ENCODE data around the gene MYO5B.

Gene MYO5B

GRCh38 chr18:49959176-49959575 lies 235.8 kb downstream of the MYO5B start:
- H3K36me3 ChIP-seq (ENCODE audit: control insufficient read depth in 5 of 5, insufficient read depth in 5 of 5, low read length in 5 of 5) = no peaks in the 10 kb centered on the region
- H3K4me3 ChIP-seq (ENCODE audit: low read depth in 1 of 5, low read length in 5 of 5) = no peak overlapping the region
- no peak overlapping the region for H3K27ac ChIP-seq (ENCODE audit: low read depth, low read length)
- no peak overlapping the region for H3K9ac ChIP-seq (ENCODE audit: low read length in 5 of 5)
- H3K9me3 ChIP-seq (ENCODE audit: control insufficient read depth in 5 of 5, low read length in 5 of 5) = no peaks in the 10 kb centered on the region
- H3K27me3 ChIP-seq (ENCODE audit: control insufficient read depth in 5 of 5, insufficient read depth in 4 of 5, low read length in 5 of 5) = peaks cover 0 to 4% (median 0%) of the 10 kb centered on the region in 5 donors
- no peaks in the 10 kb centered on the region for H3K4me1 ChIP-seq (ENCODE audit: control insufficient read depth in 5 of 5, insufficient read depth in 5 of 5, low read length in 5 of 5)

GRCh38 chr18:49955263-49955662 lies 239.7 kb downstream of the MYO5B start:
- H3K9me3 ChIP-seq (ENCODE audit: control insufficient read depth in 5 of 5, low read length in 5 of 5) = no peaks in the 10 kb centered on the region
- H3K9ac ChIP-seq (ENCODE audit: low read length in 5 of 5) = no peak overlapping the region
- peaks cover 0 to 2% (median 0%) of the 10 kb centered on the region in 5 donors for H3K27me3 ChIP-seq (ENCODE audit: control insufficient read depth in 5 of 5, insufficient read depth in 4 of 5, low read length in 5 of 5)
- no peaks in the 10 kb centered on the region for H3K4me1 ChIP-seq (ENCODE audit: control insufficient read depth in 5 of 5, insufficient read depth in 5 of 5, low read length in 5 of 5)
- H3K27ac ChIP-seq (ENCODE audit: low read depth, low read length) = no peak overlapping the region
- H3K4me3 ChIP-seq (ENCODE audit: low read depth in 1 of 5, low read length in 5 of 5) = no peak overlapping the region
- H3K36me3 ChIP-seq (ENCODE audit: control insufficient read depth in 5 of 5, insufficient read depth in 5 of 5, low read length in 5 of 5) = no peaks in the 10 kb centered on the region

- Histone ChIP-seq H3K9me3 (ENCODE audit: control insufficient read depth in 5 of 5, low read length in 5 of 5) (no peaks in the 10 kb centered on the region), H3K36me3 (ENCODE audit: control insufficient read depth in 5 of 5, insufficient read depth in 5 of 5, low read length in 5 of 5) (no peaks in the 10 kb centered on the region), H3K4me3 (ENCODE audit: low read depth in 1 of 5, low read length in 5 of 5) (no peak overlapping the region), H3K9ac (ENCODE audit: low read length in 5 of 5) (no peak overlapping the region), H3K27me3 (ENCODE audit: control insufficient read depth in 5 of 5, insufficient read depth in 4 of 5, low read length in 5 of 5) (peaks cover 0 to 2% (median 0%) of the 10 kb centered on the region in 5 donors), H3K4me1 (ENCODE audit: control insufficient read depth in 5 of 5, insufficient read depth in 5 of 5, low read length in 5 of 5) (peaks cover 0 to 11% (median 0%) of the 10 kb centered on the region in 5 donors), H3K27ac (ENCODE audit: low read depth, low read length) (no peak overlapping the region)
These were observed 241.6 kb downstream of the MYO5B start for GRCh38 chr18:49953391-49953790.

GRCh38 chr18:49949951-49950395 lies 245.0 kb downstream of the MYO5B start:
- H3K9ac ChIP-seq (ENCODE audit: low read length in 5 of 5) = no peak overlapping the region
- H3K27me3 ChIP-seq (ENCODE audit: control insufficient read depth in 5 of 5, insufficient read depth in 4 of 5, low read length in 5 of 5) = peaks cover 0 to 2% (median 0%) of the 10 kb centered on the region in 5 donors
- no peak overlapping the region for H3K27ac ChIP-seq (ENCODE audit: low read depth, low read length)
- no peak overlapping the region for H3K4me3 ChIP-seq (ENCODE audit: low read depth in 1 of 5, low read length in 5 of 5)
- no peaks in the 10 kb centered on the region for H3K9me3 ChIP-seq (ENCODE audit: control insufficient read depth in 5 of 5, low read length in 5 of 5)
- peaks cover 0 to 11% (median 0%) of the 10 kb centered on the region in 5 donors for H3K4me1 ChIP-seq (ENCODE audit: control insufficient read depth in 5 of 5, insufficient read depth in 5 of 5, low read length in 5 of 5)
- no peaks in the 10 kb centered on the region for H3K36me3 ChIP-seq (ENCODE audit: control insufficient read depth in 5 of 5, insufficient read depth in 5 of 5, low read length in 5 of 5)

- Histone ChIP-seq H3K9me3 (ENCODE audit: control insufficient read depth in 5 of 5, low read length in 5 of 5) (no peaks in the 10 kb centered on the region), H3K36me3 (ENCODE audit: control insufficient read depth in 5 of 5, insufficient read depth in 5 of 5, low read length in 5 of 5) (no peaks in the 10 kb centered on the region), H3K4me1 (ENCODE audit: control insufficient read depth in 5 of 5, insufficient read depth in 5 of 5, low read length in 5 of 5) (peaks cover 0 to 11% (median 0%) of the 10 kb centered on the region in 5 donors), H3K9ac (ENCODE audit: low read length in 5 of 5) (no peak overlapping the region), H3K4me3 (ENCODE audit: low read depth in 1 of 5, low read length in 5 of 5) (no peak overlapping the region), H3K27ac (ENCODE audit: low read depth, low read length) (no peak overlapping the region), H3K27me3 (ENCODE audit: control insufficient read depth in 5 of 5, insufficient read depth in 4 of 5, low read length in 5 of 5) (peaks cover 0 to 2% (median 0%) of the 10 kb centered on the region in 5 donors)
These were observed 246.0 kb downstream of the MYO5B start for GRCh38 chr18:49948975-49949374.

GRCh38 chr18:49944663-49945062 lies 250.3 kb downstream of the MYO5B start:
- no peaks in the 10 kb centered on the region for H3K36me3 ChIP-seq (ENCODE audit: control insufficient read depth in 5 of 5, insufficient read depth in 5 of 5, low read length in 5 of 5)
- H3K9ac ChIP-seq (ENCODE audit: low read length in 5 of 5) = no peak overlapping the region
- no peak overlapping the region for H3K4me3 ChIP-seq (ENCODE audit: low read depth in 1 of 5, low read length in 5 of 5)
- no peaks in the 10 kb centered on the region for H3K9me3 ChIP-seq (ENCODE audit: control insufficient read depth in 5 of 5, low read length in 5 of 5)
- no peaks in the 10 kb centered on the region for H3K27me3 ChIP-seq (ENCODE audit: control insufficient read depth in 5 of 5, insufficient read depth in 4 of 5, low read length in 5 of 5)
- H3K4me1 ChIP-seq (ENCODE audit: control insufficient read depth in 5 of 5, insufficient read depth in 5 of 5, low read length in 5 of 5) = peaks cover 0 to 11% (median 0%) of the 10 kb centered on the region in 5 donors
- no peak overlapping the region for H3K27ac ChIP-seq (ENCODE audit: low read depth, low read length)

GRCh38 chr18:49936821-49937220 lies 258.1 kb downstream of the MYO5B start:
- H3K27ac ChIP-seq (ENCODE audit: low read depth, low read length) = no peak overlapping the region
- no peak overlapping the region for H3K4me3 ChIP-seq (ENCODE audit: low read depth in 1 of 5, low read length in 5 of 5)
- peaks cover 0 to 18% (median 13%) of the 10 kb centered on the region in 5 donors for H3K4me1 ChIP-seq (ENCODE audit: control insufficient read depth in 5 of 5, insufficient read depth in 5 of 5, low read length in 5 of 5)
- H3K36me3 ChIP-seq (ENCODE audit: control insufficient read depth in 5 of 5, insufficient read depth in 5 of 5, low read length in 5 of 5) = no peaks in the 10 kb centered on the region
- H3K9me3 ChIP-seq (ENCODE audit: control insufficient read depth in 5 of 5, low read length in 5 of 5) = no peaks in the 10 kb centered on the region
- H3K9ac ChIP-seq (ENCODE audit: low read length in 5 of 5) = no peak overlapping the region
- H3K27me3 ChIP-seq (ENCODE audit: control insufficient read depth in 5 of 5, insufficient read depth in 4 of 5, low read length in 5 of 5) = no peaks in the 10 kb centered on the region

GRCh38 chr18:49935215-49935614 lies 259.7 kb downstream of the MYO5B start:
- Histone ChIP-seq H3K27me3 (ENCODE audit: control insufficient read depth in 5 of 5, insufficient read depth in 4 of 5, low read length in 5 of 5) (no peaks in the 10 kb centered on the region), H3K27ac (ENCODE audit: low read depth, low read length) (peak overlapping the region; percentile 69), H3K4me3 (ENCODE audit: low read depth in 1 of 5, low read length in 5 of 5) (no peak overlapping the region), H3K36me3 (ENCODE audit: control insufficient read depth in 5 of 5, insufficient read depth in 5 of 5, low read length in 5 of 5) (no peaks in the 10 kb centered on the region), H3K9ac (ENCODE audit: low read length in 5 of 5) (no peak overlapping the region), H3K4me1 (ENCODE audit: control insufficient read depth in 5 of 5, insufficient read depth in 5 of 5, low read length in 5 of 5) (peaks cover 0 to 18% (median 13%) of the 10 kb centered on the region in 5 donors), H3K9me3 (ENCODE audit: control insufficient read depth in 5 of 5, low read length in 5 of 5) (no peaks in the 10 kb centered on the region)

- Histone ChIP-seq H3K27ac (ENCODE audit: low read depth, low read length) (peak overlapping the region; percentile 69), H3K36me3 (ENCODE audit: control insufficient read depth in 5 of 5, insufficient read depth in 5 of 5, low read length in 5 of 5) (no peaks in the 10 kb centered on the region), H3K4me1 (ENCODE audit: control insufficient read depth in 5 of 5, insufficient read depth in 5 of 5, low read length in 5 of 5) (peaks cover 0 to 18% (median 13%) of the 10 kb centered on the region in 5 donors), H3K9me3 (ENCODE audit: control insufficient read depth in 5 of 5, low read length in 5 of 5) (no peaks in the 10 kb centered on the region), H3K4me3 (ENCODE audit: low read depth in 1 of 5, low read length in 5 of 5) (no peak overlapping the region), H3K9ac (ENCODE audit: low read length in 5 of 5) (peak overlapping the region in 4 of 5 donors; percentile 20 to 39 (median 32)), H3K27me3 (ENCODE audit: control insufficient read depth in 5 of 5, insufficient read depth in 4 of 5, low read length in 5 of 5) (no peaks in the 10 kb centered on the region)
These were observed 260.5 kb downstream of the MYO5B start for GRCh38 chr18:49934457-49934856.

- Histone ChIP-seq H3K36me3 (ENCODE audit: control insufficient read depth in 5 of 5, insufficient read depth in 5 of 5, low read length in 5 of 5) (no peaks in the 10 kb centered on the region), H3K27me3 (ENCODE audit: control insufficient read depth in 5 of 5, insufficient read depth in 4 of 5, low read length in 5 of 5) (no peaks in the 10 kb centered on the region), H3K9me3 (ENCODE audit: control insufficient read depth in 5 of 5, low read length in 5 of 5) (no peaks in the 10 kb centered on the region), H3K4me3 (ENCODE audit: low read depth in 1 of 5, low read length in 5 of 5) (no peak overlapping the region), H3K27ac (ENCODE audit: low read depth, low read length) (peak overlapping the region; percentile 69), H3K4me1 (ENCODE audit: control insufficient read depth in 5 of 5, insufficient read depth in 5 of 5, low read length in 5 of 5) (peaks cover 0 to 18% (median 13%) of the 10 kb centered on the region in 5 donors), H3K9ac (ENCODE audit: low read length in 5 of 5) (no peak overlapping the region)
These were observed 261.3 kb downstream of the MYO5B start for GRCh38 chr18:49933530-49934128.
